ENCODE results near the gene GHDC.

The GHDC gene

GRCh38 chr17:42202696-42203095 lies 8.4 kb upstream of the GHDC start:
- TF ChIP-seq, protein P1, sequence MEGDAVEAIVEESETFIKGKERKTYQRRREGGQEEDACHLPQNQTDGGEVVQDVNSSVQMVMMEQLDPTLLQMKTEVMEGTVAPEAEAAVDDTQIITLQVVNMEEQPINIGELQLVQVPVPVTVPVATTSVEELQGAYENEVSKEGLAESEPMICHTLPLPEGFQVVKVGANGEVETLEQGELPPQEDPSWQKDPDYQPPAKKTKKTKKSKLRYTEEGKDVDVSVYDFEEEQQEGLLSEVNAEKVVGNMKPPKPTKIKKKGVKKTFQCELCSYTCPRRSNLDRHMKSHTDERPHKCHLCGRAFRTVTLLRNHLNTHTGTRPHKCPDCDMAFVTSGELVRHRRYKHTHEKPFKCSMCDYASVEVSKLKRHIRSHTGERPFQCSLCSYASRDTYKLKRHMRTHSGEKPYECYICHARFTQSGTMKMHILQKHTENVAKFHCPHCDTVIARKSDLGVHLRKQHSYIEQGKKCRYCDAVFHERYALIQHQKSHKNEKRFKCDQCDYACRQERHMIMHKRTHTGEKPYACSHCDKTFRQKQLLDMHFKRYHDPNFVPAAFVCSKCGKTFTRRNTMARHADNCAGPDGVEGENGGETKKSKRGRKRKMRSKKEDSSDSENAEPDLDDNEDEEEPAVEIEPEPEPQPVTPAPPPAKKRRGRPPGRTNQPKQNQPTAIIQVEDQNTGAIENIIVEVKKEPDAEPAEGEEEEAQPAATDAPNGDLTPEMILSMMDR (IDR thresholded peaks at IDR 0.05; ENCODE audit: control insufficient read depth, insufficient read depth, low read depth, low read length, missing control alignments): no peak
- no peak for DNase-seq (ENCODE audit: low read depth)
- H3K4me3 ChIP-seq (ENCODE audit: control insufficient read depth, low read depth, low read length): no peak overlapping the region

- DNase-seq (ENCODE audit: low read depth): no peak
- TF ChIP-seq, protein P1 (IDR thresholded peaks at IDR 0.05; ENCODE audit: control insufficient read depth, insufficient read depth, low read depth, low read length, missing control alignments): no peak
- no peak overlapping the region for H3K4me3 ChIP-seq (ENCODE audit: control insufficient read depth, low read depth, low read length)
Observed at GRCh38 chr17:42202159-42202558, 7.9 kb upstream of the GHDC start.

- TF ChIP-seq, protein P1 (IDR thresholded peaks at IDR 0.05; ENCODE audit: control insufficient read depth, insufficient read depth, low read depth, low read length, missing control alignments): no peak
- no peak for DNase-seq (ENCODE audit: low read depth)
Observed at GRCh38 chr17:42201458-42201772, 7.1 kb upstream of the GHDC start.

DNA sequence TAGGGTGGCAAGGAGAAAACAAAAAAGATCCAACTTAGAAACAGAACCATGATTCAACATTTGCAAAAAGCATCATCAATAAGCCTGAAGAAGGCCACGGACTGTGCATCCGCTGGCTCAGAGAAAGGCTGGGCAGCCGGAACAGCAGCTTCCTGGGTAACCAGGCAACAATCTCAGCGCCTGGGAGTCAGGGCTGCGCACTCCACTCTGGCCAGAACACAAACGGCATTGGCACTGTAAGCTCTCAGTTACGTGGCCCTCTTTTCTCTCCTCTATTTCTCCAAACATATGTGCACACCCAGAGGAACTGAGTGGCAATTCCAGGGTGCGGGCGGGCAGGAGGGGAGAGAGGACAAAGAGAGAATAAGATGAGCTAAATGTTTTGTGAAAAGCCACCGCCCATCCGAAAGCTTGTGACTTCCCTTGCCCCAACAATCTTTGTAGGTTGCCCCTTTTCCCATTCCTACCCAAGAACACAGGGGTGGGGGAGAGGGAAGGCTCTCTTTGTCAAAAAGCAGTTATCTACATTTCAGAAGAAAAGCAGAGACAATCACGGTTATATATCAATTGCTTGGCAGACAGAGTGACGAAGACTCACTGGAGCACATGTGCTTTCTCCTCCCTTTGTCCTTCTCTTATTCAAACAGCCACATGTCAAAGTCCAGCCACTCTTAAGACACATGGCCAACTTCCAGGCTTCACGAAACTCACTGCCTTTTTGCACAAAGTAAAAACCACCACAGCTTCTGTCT lies 6.6 kb upstream of the GHDC start:
- DNase-seq (ENCODE audit: low read depth): no peak
- TF ChIP-seq, protein P1 (IDR thresholded peaks at IDR 0.05; ENCODE audit: control insufficient read depth, insufficient read depth, low read depth, low read length, missing control alignments): no peak
- no peak overlapping the region for H3K4me3 ChIP-seq (ENCODE audit: control insufficient read depth, low read depth, low read length)

More at GRCh38 chr17:42201458-42201772, 7.1 kb upstream of the GHDC start:
- no peak overlapping the region for H3K4me3 ChIP-seq (ENCODE audit: control insufficient read depth, low read depth, low read length)

GRCh38 chr17:42199416-42200011 lies 5.2 kb upstream of the GHDC start:
- TF ChIP-seq, protein P1 (IDR thresholded peaks at IDR 0.05; ENCODE audit: control insufficient read depth, insufficient read depth, low read depth, low read length, missing control alignments): no peak
- DNase-seq (ENCODE audit: low read depth): no peak
- no peak overlapping the region for H3K4me3 ChIP-seq (ENCODE audit: control insufficient read depth, low read depth, low read length)

GRCh38 chr17:42198897-42199296 lies 4.6 kb upstream of the GHDC start:
- TF ChIP-seq, protein P1 (IDR thresholded peaks at IDR 0.05; ENCODE audit: control insufficient read depth, insufficient read depth, low read depth, low read length, missing control alignments): no peak
- no peak for DNase-seq (ENCODE audit: low read depth)

More at GRCh38 chr17:42198897-42199296, 4.6 kb upstream of the GHDC start:
- H3K4me3 ChIP-seq (ENCODE audit: control insufficient read depth, low read depth, low read length): no peak overlapping the region
